ENCODE data around the gene SPTBN1.
"Not testable (repeated sequence)": the region's sequence is repeated elsewhere in the genome, so short reads cannot be mapped to it uniquely, and the experiment has no call there.

SPTBN1 gene

DNA sequence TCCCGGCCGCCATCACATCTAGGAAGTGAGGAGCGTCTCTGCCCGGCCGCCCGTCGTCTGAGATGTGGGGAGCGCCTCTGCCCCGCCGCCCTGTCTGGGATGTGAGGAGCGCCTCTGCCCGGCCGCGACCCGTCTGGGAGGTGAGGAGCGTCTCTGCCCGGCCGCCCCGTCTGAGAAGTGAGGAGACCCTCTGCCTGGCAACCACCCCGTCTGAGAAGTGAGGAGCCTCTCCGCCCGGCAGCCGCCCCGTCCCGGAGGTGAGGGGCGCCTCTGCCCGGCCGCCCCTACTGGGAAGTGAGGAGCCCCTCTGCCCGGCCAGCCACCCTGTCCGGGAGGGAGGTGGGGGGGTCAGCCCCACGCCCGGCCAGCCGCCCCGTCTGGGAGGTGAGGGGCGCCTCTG is 29.6 kb downstream of the SPTBN1 start:
- H3K27me3 ChIP-seq (ENCODE audit: control insufficient read depth, insufficient read depth, low read length); H3K9ac ChIP-seq (ENCODE audit: low read depth, low read length); H3K4me3 ChIP-seq (ENCODE audit: low read depth, low read length); H3K36me3 ChIP-seq (ENCODE audit: control insufficient read depth, insufficient read depth, low read length); H3K27ac ChIP-seq (ENCODE audit: low read depth, low read length); H3K9me3 ChIP-seq (ENCODE audit: control insufficient read depth, insufficient read depth, low read length); H3K4me1 ChIP-seq (ENCODE audit: control insufficient read depth, insufficient read depth, low read length): not testable (repeated sequence)

DNA sequence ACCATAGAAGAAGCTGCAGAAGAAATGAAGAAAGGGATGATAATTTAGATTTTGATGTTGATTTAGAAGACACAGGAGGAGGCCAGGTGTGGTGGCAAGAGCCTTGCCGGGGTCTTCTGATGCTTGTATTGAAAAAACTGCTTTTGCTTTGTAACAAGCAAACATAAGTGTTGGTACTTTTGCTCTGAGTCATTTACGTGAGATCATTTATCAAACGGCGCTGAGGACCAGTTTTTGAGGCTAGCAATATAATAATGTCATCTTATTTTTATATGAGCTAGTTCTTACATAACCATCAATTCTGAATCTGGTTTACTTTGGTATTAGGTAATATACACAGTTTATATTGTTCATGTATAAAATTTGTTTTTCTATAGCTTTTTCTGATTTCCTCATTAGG is 30.6 kb downstream of the SPTBN1 start:
- H3K9ac ChIP-seq (ENCODE audit: low read depth, low read length) = no peak overlapping the region
- no peak overlapping the region for H3K4me3 ChIP-seq (ENCODE audit: low read depth, low read length)
- no peaks in the 10 kb centered on the region for H3K36me3 ChIP-seq (ENCODE audit: control insufficient read depth, insufficient read depth, low read length)
- no peaks in the 10 kb centered on the region for H3K9me3 ChIP-seq (ENCODE audit: control insufficient read depth, insufficient read depth, low read length)
- H3K27me3 ChIP-seq (ENCODE audit: control insufficient read depth, insufficient read depth, low read length) = no peaks in the 10 kb centered on the region
- no peaks in the 10 kb centered on the region for H3K4me1 ChIP-seq (ENCODE audit: control insufficient read depth, insufficient read depth, low read length)
- no peak overlapping the region for H3K27ac ChIP-seq (ENCODE audit: low read depth, low read length)

DNA sequence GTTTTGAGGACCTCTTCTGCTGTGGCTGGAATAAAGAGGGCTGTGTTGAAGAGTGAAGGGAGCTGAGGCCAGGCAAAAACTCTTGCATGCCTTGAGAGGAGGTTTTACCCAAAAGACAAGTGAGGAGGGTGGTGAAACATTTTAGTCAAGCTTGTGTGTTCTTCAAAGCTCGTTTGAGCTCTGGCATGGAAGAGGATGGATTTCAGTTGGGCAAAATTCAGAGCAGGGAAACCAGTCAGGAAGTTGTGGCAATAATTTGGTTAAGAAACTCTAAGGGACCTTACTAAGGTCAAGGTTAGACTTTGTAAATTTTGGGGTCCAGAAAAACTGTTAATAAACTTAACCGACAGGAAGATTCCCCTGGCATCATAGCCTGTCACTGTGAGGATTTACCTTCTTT is 34.7 kb downstream of the SPTBN1 start:
- H3K27ac ChIP-seq (ENCODE audit: low read depth, low read length) = no peak overlapping the region
- H3K9ac ChIP-seq (ENCODE audit: low read depth, low read length) = no peak overlapping the region
- no peaks in the 10 kb centered on the region for H3K9me3 ChIP-seq (ENCODE audit: control insufficient read depth, insufficient read depth, low read length)
- H3K27me3 ChIP-seq (ENCODE audit: control insufficient read depth, insufficient read depth, low read length) = no peaks in the 10 kb centered on the region
- no peaks in the 10 kb centered on the region for H3K36me3 ChIP-seq (ENCODE audit: control insufficient read depth, insufficient read depth, low read length)
- H3K4me3 ChIP-seq (ENCODE audit: low read depth, low read length) = no peak overlapping the region
- no peaks in the 10 kb centered on the region; the same call in 1 of the 2 replicates for H3K4me1 ChIP-seq (ENCODE audit: control insufficient read depth, insufficient read depth, low read length)

DNA sequence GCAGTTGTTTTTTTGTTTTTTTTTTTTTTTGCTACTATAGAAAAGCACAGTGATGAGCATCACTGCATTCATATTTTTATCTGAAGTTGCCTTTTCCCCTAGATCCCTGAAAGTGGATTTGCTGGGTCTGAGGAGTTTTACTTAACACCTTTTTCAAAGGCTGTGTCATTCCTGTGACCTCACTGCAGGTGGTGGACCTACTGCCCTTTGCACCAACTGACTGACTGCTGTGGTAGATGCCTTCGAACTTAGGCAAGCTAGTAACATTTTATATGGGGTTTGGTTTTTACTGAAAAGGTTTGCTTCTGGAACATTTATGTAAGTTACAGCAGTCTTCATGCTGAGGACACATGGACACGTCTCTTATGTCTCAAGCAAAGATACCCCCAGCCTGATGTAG is 36.2 kb downstream of the SPTBN1 start:
- Histone ChIP-seq H3K4me1 (ENCODE audit: control insufficient read depth, insufficient read depth, low read length) (peaks cover 7% of the 10 kb centered on the region), H3K4me3 (ENCODE audit: low read depth, low read length) (no peak overlapping the region), H3K36me3 (ENCODE audit: control insufficient read depth, insufficient read depth, low read length) (no peaks in the 10 kb centered on the region), H3K9ac (ENCODE audit: low read depth, low read length) (no peak overlapping the region), H3K9me3 (ENCODE audit: control insufficient read depth, insufficient read depth, low read length) (no peaks in the 10 kb centered on the region), H3K27ac (ENCODE audit: low read depth, low read length) (no peak overlapping the region), H3K27me3 (ENCODE audit: control insufficient read depth, insufficient read depth, low read length) (no peaks in the 10 kb centered on the region)

DNA sequence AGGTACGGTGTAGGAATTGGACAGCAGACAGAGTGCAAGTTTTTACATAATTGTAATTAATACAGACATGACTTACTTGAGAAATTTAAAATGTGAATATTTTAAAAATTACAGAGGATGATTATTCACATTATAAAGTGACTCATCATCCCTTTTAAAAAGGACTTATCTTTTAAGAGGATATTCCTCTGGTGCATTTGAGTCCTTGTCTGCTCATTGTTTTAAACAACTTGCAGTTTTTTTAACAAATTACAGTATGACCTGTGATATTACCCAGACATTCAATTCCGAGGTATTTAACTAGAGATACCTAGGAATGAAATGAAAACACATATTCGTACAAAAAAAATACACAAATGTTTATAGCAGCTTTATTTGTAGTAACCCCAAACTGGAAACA is 38.0 kb downstream of the SPTBN1 start:
- no peaks in the 10 kb centered on the region for H3K36me3 ChIP-seq (ENCODE audit: control insufficient read depth, insufficient read depth, low read length)
- no peaks in the 10 kb centered on the region for H3K9me3 ChIP-seq (ENCODE audit: control insufficient read depth, insufficient read depth, low read length)
- peaks cover 23% of the 10 kb centered on the region for H3K4me1 ChIP-seq (ENCODE audit: control insufficient read depth, insufficient read depth, low read length)
- no peaks in the 10 kb centered on the region for H3K27me3 ChIP-seq (ENCODE audit: control insufficient read depth, insufficient read depth, low read length)
- H3K27ac ChIP-seq (ENCODE audit: low read depth, low read length) = no peak overlapping the region
- H3K9ac ChIP-seq (ENCODE audit: low read depth, low read length) = no peak overlapping the region
- no peak overlapping the region for H3K4me3 ChIP-seq (ENCODE audit: low read depth, low read length)

DNA sequence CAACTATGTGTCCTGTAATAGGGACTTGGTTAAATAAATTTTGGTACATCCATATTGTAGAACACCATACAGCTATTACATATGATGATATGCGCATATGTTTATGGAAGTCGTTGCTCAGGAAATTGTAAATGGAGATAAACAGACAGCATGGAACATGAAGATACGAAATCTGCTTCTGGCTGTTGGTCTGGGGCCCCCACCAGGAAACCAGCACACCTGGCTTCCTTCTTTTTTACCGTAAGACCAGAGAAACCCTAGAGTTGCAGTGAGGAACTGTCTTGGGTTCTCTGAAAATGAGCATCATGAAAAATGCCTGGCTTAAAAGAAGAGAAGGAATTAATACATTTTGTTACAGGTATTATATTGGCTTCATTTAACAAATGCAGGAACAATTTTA is 40.8 kb downstream of the SPTBN1 start:
- H3K27ac ChIP-seq (ENCODE audit: low read depth, low read length) = peak overlapping the region; percentile 52
- H3K4me1 ChIP-seq (ENCODE audit: control insufficient read depth, insufficient read depth, low read length) = peaks cover 23% of the 10 kb centered on the region
- H3K4me3 ChIP-seq (ENCODE audit: low read depth, low read length) = no peak overlapping the region
- H3K9me3 ChIP-seq (ENCODE audit: control insufficient read depth, insufficient read depth, low read length) = no peaks in the 10 kb centered on the region
- H3K9ac ChIP-seq (ENCODE audit: low read depth, low read length) = no peak overlapping the region
- no peaks in the 10 kb centered on the region for H3K27me3 ChIP-seq (ENCODE audit: control insufficient read depth, insufficient read depth, low read length)
- H3K36me3 ChIP-seq (ENCODE audit: control insufficient read depth, insufficient read depth, low read length) = no peaks in the 10 kb centered on the region

DNA sequence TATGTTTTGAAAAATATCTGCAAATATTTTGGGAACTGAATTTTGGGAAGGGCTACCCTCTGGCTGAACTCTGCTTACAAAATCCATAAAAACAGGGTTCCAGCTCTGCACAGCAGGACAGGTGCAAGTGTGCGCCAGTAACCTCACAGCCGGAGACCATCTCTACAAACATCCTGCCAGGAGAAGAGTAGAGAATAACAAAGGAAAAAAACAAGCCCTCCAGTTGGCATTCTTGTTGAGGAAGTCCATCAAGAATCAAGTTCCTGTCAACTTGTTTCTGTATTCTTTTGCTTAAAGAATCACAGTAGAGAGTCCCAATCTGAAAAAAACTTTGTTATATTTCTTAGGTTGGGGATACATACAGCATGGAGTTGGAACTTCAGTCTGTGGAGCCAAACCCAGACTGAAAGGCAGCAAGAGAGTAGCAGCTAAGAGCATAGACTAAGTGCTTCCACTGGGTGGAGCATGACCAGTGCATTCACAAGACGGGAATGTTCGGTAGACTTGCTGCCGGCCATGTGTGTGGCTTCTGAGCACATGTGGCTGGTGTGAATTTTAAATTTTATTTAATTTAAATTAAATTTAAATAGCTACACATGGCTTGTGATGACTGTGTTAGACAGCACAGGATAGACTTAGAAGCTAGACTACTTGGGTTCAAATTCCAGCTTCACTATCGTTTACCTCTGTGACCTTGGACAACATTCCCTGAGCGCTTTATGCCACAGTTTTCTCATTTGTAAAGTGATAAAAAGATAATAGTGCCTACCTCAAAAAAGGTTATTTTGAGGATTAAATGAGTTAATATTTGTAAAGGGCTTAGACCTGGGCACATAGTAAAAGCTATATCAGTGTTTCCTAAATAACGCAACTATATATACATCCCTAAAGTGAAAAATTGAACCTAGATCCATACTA is 41.9 kb downstream of the SPTBN1 start:
- peaks cover 23% of the 10 kb centered on the region for H3K4me1 ChIP-seq (ENCODE audit: control insufficient read depth, insufficient read depth, low read length)
- H3K9ac ChIP-seq (ENCODE audit: low read depth, low read length) = no peak overlapping the region
- no peaks in the 10 kb centered on the region for H3K9me3 ChIP-seq (ENCODE audit: control insufficient read depth, insufficient read depth, low read length)
- no peaks in the 10 kb centered on the region for H3K36me3 ChIP-seq (ENCODE audit: control insufficient read depth, insufficient read depth, low read length)
- H3K27me3 ChIP-seq (ENCODE audit: control insufficient read depth, insufficient read depth, low read length) = no peaks in the 10 kb centered on the region
- no peak overlapping the region for H3K4me3 ChIP-seq (ENCODE audit: low read depth, low read length)
- H3K27ac ChIP-seq (ENCODE audit: low read depth, low read length) = peak overlapping the region; percentile 52

DNA sequence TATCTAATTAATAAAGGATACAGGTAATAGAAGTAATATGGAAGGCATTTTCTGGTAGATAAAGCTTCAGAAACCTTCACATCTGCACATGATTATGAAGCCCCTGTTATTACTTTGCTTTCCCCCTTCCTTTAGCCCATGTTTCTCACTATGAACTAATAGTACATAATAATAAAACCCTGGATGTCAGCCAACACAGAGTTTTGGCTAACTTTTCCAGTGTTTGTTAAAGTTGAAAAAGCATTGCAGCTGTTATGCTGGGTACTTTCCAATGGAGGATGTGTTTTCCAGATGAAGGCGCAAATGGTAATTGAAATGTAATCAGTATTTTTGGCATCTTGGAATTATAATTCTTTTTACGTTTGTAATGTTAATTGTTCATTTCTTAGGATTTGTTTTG is 43.5 kb downstream of the SPTBN1 start:
- no peak overlapping the region for H3K9ac ChIP-seq (ENCODE audit: low read depth, low read length)
- H3K4me1 ChIP-seq (ENCODE audit: control insufficient read depth, insufficient read depth, low read length) = peaks cover 23% of the 10 kb centered on the region
- no peaks in the 10 kb centered on the region for H3K9me3 ChIP-seq (ENCODE audit: control insufficient read depth, insufficient read depth, low read length)
- H3K36me3 ChIP-seq (ENCODE audit: control insufficient read depth, insufficient read depth, low read length) = no peaks in the 10 kb centered on the region
- H3K27ac ChIP-seq (ENCODE audit: low read depth, low read length) = no peak overlapping the region
- no peaks in the 10 kb centered on the region for H3K27me3 ChIP-seq (ENCODE audit: control insufficient read depth, insufficient read depth, low read length)
- no peak overlapping the region for H3K4me3 ChIP-seq (ENCODE audit: low read depth, low read length)

DNA sequence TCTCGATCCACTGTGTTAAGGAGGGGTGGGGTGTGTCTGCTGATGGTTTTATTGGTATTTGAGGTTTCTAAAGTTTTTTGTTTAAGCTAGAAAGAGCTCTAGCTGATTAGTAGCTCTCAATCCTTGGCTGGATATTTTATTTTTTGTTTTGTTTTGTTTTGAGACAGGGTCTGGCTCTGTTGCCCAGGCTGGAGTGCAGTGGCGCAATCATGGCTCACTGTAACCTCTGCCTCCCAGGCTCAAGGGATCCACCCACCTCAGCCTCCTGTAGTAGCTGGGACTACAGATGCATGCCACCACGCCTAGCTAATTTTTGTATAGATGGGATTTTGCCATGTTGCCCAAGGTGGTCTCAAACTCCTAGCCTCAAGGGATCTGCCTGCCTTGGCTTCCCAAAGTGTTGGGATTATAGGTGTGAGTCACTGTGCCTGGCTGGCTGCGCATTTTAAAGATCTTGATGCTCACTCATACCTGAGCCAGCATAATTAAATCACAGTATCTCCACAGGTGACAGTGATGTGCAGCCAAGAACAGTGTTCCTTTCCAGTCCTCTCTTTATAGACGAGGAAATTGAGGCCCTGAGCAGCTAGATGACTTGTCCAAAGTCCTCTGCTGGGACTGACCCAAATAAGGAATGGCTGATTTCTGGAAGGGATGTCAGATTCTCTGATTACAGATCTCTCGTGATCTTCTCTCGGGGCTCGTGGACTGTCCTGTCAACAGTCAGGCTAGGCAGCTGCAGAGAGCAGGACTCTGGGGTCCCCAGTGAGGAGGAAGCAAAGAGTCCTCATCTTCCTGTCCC is 44.5 kb downstream of the SPTBN1 start:
- Histone ChIP-seq H3K36me3 (ENCODE audit: control insufficient read depth, insufficient read depth, low read length) (no peaks in the 10 kb centered on the region), H3K4me1 (ENCODE audit: control insufficient read depth, insufficient read depth, low read length) (peaks cover 23% of the 10 kb centered on the region), H3K9me3 (ENCODE audit: control insufficient read depth, insufficient read depth, low read length) (no peaks in the 10 kb centered on the region), H3K9ac (ENCODE audit: low read depth, low read length) (no peak overlapping the region), H3K27ac (ENCODE audit: low read depth, low read length) (no peak overlapping the region), H3K4me3 (ENCODE audit: low read depth, low read length) (no peak overlapping the region), H3K27me3 (ENCODE audit: control insufficient read depth, insufficient read depth, low read length) (no peaks in the 10 kb centered on the region)

DNA sequence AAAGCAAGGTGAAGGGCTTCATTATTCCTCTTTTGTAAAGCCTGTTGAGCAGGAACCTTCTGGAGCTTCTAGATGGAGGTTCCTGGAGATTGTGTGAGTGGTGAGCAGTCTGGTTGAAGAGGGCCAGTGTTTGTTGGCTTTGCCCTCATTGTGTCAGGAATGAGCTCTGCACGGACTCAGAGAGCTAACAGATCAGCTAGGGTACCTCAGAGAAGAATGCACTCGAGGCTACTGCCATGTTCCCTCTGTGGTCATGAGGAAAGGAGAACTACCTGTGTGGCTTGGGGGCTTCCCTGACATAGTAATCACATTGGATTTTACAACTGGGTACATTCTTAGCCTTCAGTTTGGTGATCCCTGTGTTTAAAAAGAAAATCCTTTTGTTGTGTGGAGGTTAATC is 46.6 kb downstream of the SPTBN1 start:
- Histone ChIP-seq H3K27me3 (ENCODE audit: control insufficient read depth, insufficient read depth, low read length) (no peaks in the 10 kb centered on the region), H3K4me1 (ENCODE audit: control insufficient read depth, insufficient read depth, low read length) (peaks cover 13% of the 10 kb centered on the region), H3K27ac (ENCODE audit: low read depth, low read length) (no peak overlapping the region), H3K36me3 (ENCODE audit: control insufficient read depth, insufficient read depth, low read length) (no peaks in the 10 kb centered on the region), H3K9ac (ENCODE audit: low read depth, low read length) (no peak overlapping the region), H3K9me3 (ENCODE audit: control insufficient read depth, insufficient read depth, low read length) (no peaks in the 10 kb centered on the region), H3K4me3 (ENCODE audit: low read depth, low read length) (no peak overlapping the region)

DNA sequence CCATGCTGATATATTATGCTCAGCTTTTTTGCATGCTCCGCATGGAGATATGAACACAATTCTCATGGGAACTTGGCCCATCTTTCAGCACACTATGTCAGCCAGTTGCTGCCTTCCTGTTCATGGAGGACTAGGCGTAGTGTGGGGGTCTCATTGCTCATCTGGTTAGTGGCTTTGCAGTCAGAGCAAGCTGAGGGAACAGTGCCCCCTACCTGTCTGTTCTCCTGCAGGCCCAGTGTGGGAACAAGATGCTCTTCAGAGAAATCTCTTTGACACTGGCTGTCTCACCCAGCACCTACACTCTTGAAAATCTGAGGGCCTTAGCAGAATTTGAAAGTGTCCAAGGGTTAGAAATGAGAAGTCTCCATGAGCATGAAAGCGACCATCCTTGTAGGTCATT is 47.1 kb downstream of the SPTBN1 start:
- Histone ChIP-seq H3K4me3 (ENCODE audit: low read depth, low read length) (no peak overlapping the region), H3K27me3 (ENCODE audit: control insufficient read depth, insufficient read depth, low read length) (no peaks in the 10 kb centered on the region), H3K27ac (ENCODE audit: low read depth, low read length) (no peak overlapping the region), H3K36me3 (ENCODE audit: control insufficient read depth, insufficient read depth, low read length) (no peaks in the 10 kb centered on the region), H3K9me3 (ENCODE audit: control insufficient read depth, insufficient read depth, low read length) (no peaks in the 10 kb centered on the region), H3K4me1 (ENCODE audit: control insufficient read depth, insufficient read depth, low read length) (peaks cover 8% of the 10 kb centered on the region), H3K9ac (ENCODE audit: low read depth, low read length) (no peak overlapping the region)
